HL-60 (cell line): ENCODE measurements around the gene PLA2G7.

ENCODE experiments used
- DNase-seq, 2 experiments: peaks; one replicate each; pipeline ENCODE4 v3.0.0-alpha.2; 2010 to 2020; ENCODE audit warnings: low read depth in 1 of 2, low spot score in 1 of 2
- H3K27ac ChIP-seq: fragments of 250-450 bp; sonication (Bioruptor Pico); replicated peaks from 2 replicates; pipeline ENCODE4 v1.5.1; 2020; ENCODE audit warnings: mild to moderate bottlenecking, moderate library complexity
- H3K27me3 ChIP-seq: fragments of 250-450 bp; sonication (Bioruptor Pico); 2 replicates; pipeline ENCODE4 v1.5.1; 2021; ENCODE audit warnings: mild to moderate bottlenecking, moderate library complexity; ENCODE audit not compliant: insufficient read depth, poor library complexity, severe bottlenecking
- H3K4me3 ChIP-seq: replicated peaks from 2 replicates; pipeline ENCODE4 v1.5.1; 2011; ENCODE audit warnings: mild to moderate bottlenecking, control low read depth, low read length; ENCODE audit not compliant: insufficient read depth
- GABPA ChIP-seq: IDR thresholded peaks from 2 replicates; pipeline ENCODE4 v1.6.1; 2012; ENCODE audit warnings: low read depth
- POLR2AphosphoS5 ChIP-seq: IDR thresholded peaks from 2 replicates; pipeline ENCODE4 v1.6.1; 2012; ENCODE audit warnings: low read depth
- REST ChIP-seq: IDR thresholded peaks from 2 replicates; pipeline ENCODE4 v1.6.1; 2012; ENCODE audit warnings: low read depth; ENCODE audit not compliant: insufficient replicate concordance
- SPI1 ChIP-seq: IDR thresholded peaks from 2 replicates; pipeline ENCODE4 v1.6.1; 2012; ENCODE audit warnings: low read depth, mild to moderate bottlenecking, borderline replicate concordance
- TF ChIP-seq, protein P1 (sequence below): IDR thresholded peaks from one replicate; pipeline ENCODE4 v1.5.1; 2011; ENCODE audit warnings: low read length, control low read depth, inconsistent platforms; ENCODE audit not compliant: insufficient read depth

Gene PLA2G7

DNA sequence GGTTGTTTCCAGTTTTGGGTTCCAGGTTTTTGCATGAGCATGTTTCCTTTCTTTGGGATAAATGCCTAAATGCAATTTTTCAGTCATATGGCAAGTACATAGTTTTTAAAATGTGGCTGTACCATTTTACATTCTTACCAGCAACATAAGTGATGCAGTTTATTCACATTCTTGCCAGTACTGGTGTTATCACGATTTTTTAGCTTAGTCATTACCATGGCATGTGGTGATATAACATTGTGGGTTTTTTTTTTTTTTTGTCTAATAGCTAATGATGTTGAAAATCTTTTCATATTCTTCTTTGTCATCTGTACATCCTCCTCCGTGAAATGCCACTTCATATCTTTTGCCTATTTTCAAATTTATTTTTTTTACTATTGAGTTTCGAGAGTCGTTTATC lies 50.4 kb downstream of the PLA2G7 start:
- Histone ChIP-seq H3K27me3 (peaks cover 4% of the 10 kb centered on the region), H3K4me3 (no peak overlapping the region), H3K27ac (no peak overlapping the region)
- TF ChIP-seq GABPA, result no peak
- DNase-seq, result no peak

- DNase-seq, result no peak
- peaks cover 6% of the 10 kb centered on the region for H3K27me3 ChIP-seq
- no peak overlapping the region for H3K4me3 ChIP-seq
- TF ChIP-seq, protein P1, sequence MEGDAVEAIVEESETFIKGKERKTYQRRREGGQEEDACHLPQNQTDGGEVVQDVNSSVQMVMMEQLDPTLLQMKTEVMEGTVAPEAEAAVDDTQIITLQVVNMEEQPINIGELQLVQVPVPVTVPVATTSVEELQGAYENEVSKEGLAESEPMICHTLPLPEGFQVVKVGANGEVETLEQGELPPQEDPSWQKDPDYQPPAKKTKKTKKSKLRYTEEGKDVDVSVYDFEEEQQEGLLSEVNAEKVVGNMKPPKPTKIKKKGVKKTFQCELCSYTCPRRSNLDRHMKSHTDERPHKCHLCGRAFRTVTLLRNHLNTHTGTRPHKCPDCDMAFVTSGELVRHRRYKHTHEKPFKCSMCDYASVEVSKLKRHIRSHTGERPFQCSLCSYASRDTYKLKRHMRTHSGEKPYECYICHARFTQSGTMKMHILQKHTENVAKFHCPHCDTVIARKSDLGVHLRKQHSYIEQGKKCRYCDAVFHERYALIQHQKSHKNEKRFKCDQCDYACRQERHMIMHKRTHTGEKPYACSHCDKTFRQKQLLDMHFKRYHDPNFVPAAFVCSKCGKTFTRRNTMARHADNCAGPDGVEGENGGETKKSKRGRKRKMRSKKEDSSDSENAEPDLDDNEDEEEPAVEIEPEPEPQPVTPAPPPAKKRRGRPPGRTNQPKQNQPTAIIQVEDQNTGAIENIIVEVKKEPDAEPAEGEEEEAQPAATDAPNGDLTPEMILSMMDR, result no peak
- TF ChIP-seq POLR2AphosphoS5, result no peak
- no peak for TF ChIP-seq REST
- TF ChIP-seq SPI1, result no peak
- TF ChIP-seq GABPA, result no peak
- no peak overlapping the region for H3K27ac ChIP-seq
These were observed 57.9 kb downstream of the PLA2G7 start for GRCh38 chr6:46677314-46677654.

DNA sequence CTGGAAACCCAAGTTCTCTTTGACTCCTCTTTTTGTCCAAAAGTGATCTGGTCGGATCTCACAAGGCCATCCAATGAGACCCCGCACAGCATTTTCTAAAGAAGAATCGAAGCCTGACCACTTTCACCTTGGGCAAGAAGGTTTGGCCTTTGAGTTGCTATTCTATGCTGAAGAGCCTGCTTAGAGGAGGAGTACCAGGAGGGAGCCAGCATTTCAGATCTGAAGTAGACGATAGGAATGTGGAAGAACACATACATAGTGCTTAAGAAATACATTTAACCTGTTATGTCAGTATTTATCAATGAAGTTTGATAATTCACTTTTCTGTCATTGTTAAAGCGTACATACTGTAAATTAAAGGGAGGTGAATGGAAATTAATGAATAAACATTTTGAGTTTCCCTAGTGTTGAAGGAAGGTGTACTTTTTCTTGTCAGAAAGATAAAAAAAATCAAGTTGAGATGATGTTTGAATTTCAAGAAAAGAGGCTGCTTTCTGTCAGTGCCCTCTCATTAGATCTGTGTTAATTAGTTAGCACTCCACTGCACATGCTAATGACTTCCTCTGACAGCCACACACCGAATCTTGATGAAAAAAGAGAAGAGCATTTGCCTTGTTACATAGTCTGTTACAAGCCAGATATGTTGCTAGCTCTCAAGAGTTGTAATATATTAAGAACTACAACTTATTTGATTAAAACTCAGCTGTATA lies 58.4 kb downstream of the PLA2G7 start:
- Histone ChIP-seq H3K4me3 (no peak overlapping the region), H3K27me3 (peaks cover 6% of the 10 kb centered on the region), H3K27ac (no peak overlapping the region)
- DNase-seq, result no peak
- TF ChIP-seq GABPA, result no peak
- TF ChIP-seq, protein P1, result no peak
- no peak for TF ChIP-seq REST
- no peak for TF ChIP-seq SPI1
- TF ChIP-seq POLR2AphosphoS5, result no peak

GRCh38 chr6:46674410-46674809 lies 60.8 kb downstream of the PLA2G7 start:
- H3K4me3 ChIP-seq, result no peak overlapping the region
- DNase-seq, result no peak
- H3K27me3 ChIP-seq, result peaks cover 6% of the 10 kb centered on the region
- TF ChIP-seq, protein P1, result no peak
- TF ChIP-seq POLR2AphosphoS5, result no peak
- TF ChIP-seq REST, result no peak
- no peak for TF ChIP-seq SPI1
- no peak for TF ChIP-seq GABPA
- H3K27ac ChIP-seq, result no peak overlapping the region
